HAP-1 (cell line): Measurements from ENCODE around the gene POLL.

ENCODE experiments used
- DNase-seq, 2 experiments: peaks; one replicate each; pipeline ENCODE4 v3.0.0-alpha.2; 2016 to 2020; ENCODE audit warnings: low spot score in 2 of 2
- H3K27me3 ChIP-seq: fragments of 250-450 bp; sonication (Bioruptor Pico); 2 replicates; pipeline ENCODE4 v1.5.1; 2020; ENCODE audit warnings: low read depth, mild to moderate bottlenecking, moderate library complexity
- H3K36me3 ChIP-seq: fragments of 250-450 bp; sonication (Bioruptor Pico); replicated peaks from 2 replicates; pipeline ENCODE4 v1.5.1; 2020; ENCODE audit warnings: mild to moderate bottlenecking
- H3K4me1 ChIP-seq: fragments of 250-450 bp; sonication (Bioruptor Pico); 2 replicates; pipeline ENCODE4 v1.5.1; 2020; ENCODE audit warnings: mild to moderate bottlenecking
- H3K4me3 ChIP-seq: fragments of 250-450 bp; sonication (Bioruptor Pico); 2 replicates; pipeline ENCODE4 v1.5.1; 2020; ENCODE audit warnings: mild to moderate bottlenecking, moderate library complexity
- H3K9me3 ChIP-seq: fragments of 250-450 bp; sonication (Bioruptor Pico); 2 replicates; pipeline ENCODE4 v1.5.1; 2020; ENCODE audit warnings: mild to moderate bottlenecking, moderate library complexity
- in situ Hi-C: fragments of 300-500 bp; cut with MboI; formaldehyde crosslinking; loops from 3 replicates; pipeline ENCODE4 v1.14.3; 2020; ENCODE audit warnings: low sequenced_read_pairs, inconsistent platforms, mixed read lengths

The POLL gene

DNA sequence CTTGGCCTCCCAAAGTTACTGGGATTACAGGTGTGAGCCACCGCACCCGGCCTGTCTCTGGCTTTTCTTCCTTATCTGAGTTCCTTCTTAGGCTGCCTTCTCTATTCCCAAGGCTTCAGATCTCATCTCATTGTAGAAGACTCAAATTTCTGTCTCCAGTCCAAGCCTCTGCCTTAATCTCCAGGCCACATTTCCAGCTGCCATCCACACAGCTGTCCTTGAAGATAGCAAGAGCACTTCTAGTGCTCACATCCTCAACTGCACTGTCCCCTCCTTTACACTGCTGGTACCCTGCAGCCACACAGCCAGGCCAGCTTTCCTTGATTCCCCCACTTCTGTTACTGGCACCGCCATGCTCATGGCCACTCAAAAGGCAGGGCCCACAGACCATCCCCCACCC, 35.6 kb downstream of the POLL start:
- Histone ChIP-seq H3K4me1 (no peaks in the 10 kb centered on the region), H3K27me3 (no peaks in the 10 kb centered on the region), H3K36me3 (no peaks in the 10 kb centered on the region; the same call in 1 of the 2 replicates), H3K9me3 (no peaks in the 10 kb centered on the region), H3K4me3 (no peak overlapping the region)
- no peak for DNase-seq
- in situ Hi-C loops: no loop called here

DNA sequence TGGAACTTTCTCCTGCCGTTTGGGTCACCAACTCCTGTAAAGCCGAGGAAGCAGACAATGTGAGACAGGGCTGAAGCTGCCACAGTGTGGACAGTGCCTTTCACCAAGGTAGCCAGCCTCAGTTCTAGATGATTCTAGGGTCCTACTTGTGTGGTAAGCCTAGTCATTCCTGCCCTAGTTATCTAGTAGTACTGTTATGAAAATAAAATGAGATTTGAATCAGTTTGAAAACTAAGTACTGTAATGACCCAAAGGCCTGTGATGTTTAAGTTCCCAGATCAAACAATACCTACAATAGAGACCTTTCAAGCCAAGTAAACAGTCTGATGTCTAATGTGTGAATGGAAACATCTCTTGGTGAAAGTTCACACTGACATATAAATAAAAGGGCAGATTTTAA, 37.1 kb downstream of the POLL start:
- Histone ChIP-seq H3K9me3 (no peaks in the 10 kb centered on the region), H3K36me3 (no peaks in the 10 kb centered on the region; the same call in 1 of the 2 replicates), H3K4me3 (no peak overlapping the region), H3K27me3 (no peaks in the 10 kb centered on the region), H3K4me1 (peaks cover 2% of the 10 kb centered on the region)
- in situ Hi-C loops: no loop called here
- DNase-seq: no peak

DNA sequence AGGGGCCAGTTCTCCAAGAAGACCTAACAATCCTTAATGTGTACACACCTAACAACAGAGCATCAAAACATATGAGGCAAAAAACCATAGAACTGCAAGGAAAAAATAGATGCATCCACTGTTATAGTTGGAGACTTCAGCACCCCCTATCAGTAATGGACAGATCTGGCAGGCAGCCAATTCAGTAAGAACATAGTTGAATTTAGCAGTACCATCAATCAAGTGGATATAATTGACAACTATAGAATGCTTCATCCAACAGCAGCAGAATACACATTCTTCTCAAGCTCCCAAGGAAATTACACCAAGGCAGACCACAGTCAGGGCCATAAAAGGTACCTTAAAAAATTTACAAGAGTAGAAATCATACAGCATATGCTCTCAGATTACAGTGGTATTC, 42.2 kb downstream of the POLL start:
- H3K27me3 ChIP-seq: no peaks in the 10 kb centered on the region
- no peaks in the 10 kb centered on the region for H3K9me3 ChIP-seq
- peak in 1 of 2 experiments; percentile 24 for DNase-seq
- no peak overlapping the region for H3K4me3 ChIP-seq
- in situ Hi-C loops: no loop called here
- H3K36me3 ChIP-seq: no peaks in the 10 kb centered on the region
- H3K4me1 ChIP-seq: peaks cover 3% of the 10 kb centered on the region

DNA sequence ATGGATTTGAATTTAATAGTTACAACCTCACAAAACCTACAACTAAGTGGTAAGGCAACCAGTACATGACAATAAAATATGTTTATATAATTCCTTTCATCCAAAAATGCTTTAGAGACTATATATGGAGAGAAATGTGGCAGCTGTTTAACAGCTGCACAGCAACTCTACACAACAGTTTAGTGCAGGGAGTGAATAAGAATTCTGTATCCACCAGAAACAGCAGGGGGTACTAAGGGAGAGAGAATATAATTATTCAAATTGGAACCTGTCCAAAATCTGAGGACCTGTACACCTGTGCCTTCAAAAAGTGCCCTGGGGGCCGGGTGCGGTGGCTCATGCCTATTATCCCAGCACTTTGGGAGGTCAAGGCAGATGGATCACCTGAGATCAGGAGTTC, 49.6 kb downstream of the POLL start:
- in situ Hi-C loops: no loop called here
- no peak for DNase-seq
- peaks cover 18% of the 10 kb centered on the region for H3K4me1 ChIP-seq

DNA sequence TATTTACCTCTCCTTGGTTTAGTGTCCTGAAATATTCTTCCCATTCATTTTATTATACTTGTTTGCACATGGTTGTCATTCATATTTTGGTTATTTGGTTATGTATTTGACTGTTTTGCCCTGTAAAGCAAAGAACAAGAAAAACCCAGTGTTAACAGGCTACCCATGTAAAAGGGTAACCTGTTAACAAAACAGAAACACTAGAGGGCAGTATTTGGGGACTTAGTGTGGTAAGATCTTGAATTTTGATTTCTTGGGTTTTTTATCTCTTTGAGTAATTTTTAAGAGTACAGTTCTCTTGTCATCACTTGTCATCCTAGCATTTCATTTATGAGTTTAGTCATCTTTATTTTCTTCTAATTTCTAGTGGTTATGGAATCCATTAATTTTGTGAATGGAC, 51.3 kb downstream of the POLL start:
- Histone ChIP-seq H3K36me3 (no peaks in the 10 kb centered on the region), H3K9me3 (no peaks in the 10 kb centered on the region), H3K4me1 (peaks cover 18% of the 10 kb centered on the region), H3K27me3 (no peaks in the 10 kb centered on the region), H3K4me3 (no peak overlapping the region)
- peak in 1 of 2 experiments; percentile 20 for DNase-seq
- in situ Hi-C loops: no loop called here

More for the DNA sequence above, 49.6 kb downstream of the POLL start:
- Histone ChIP-seq H3K27me3 (no peaks in the 10 kb centered on the region), H3K4me3 (no peak overlapping the region), H3K36me3 (no peaks in the 10 kb centered on the region), H3K9me3 (no peaks in the 10 kb centered on the region)

DNA sequence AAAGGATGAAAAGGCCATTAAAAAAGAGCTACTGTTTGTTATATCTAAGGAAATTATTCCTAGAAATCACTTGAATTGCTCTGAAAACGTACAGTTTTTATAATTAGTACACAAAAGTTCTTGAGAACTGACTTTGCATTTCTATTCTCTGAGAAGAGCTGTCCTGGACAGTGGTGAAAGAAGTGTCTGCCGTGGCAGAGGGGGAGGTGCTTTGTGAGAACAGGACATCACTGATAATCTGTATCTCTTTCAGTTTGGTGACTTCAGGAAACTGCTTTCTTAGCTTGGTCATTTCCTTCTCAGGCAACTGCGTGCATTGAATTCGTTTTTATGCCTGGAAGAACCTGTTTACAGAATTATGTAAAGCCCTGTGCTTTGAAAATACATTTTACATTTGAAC, 52.1 kb downstream of the POLL start:
- no peaks in the 10 kb centered on the region for H3K9me3 ChIP-seq
- H3K4me3 ChIP-seq: no peak overlapping the region
- H3K27me3 ChIP-seq: no peaks in the 10 kb centered on the region
- H3K4me1 ChIP-seq: peaks cover 18% of the 10 kb centered on the region
- peak; percentile 26 to 32 for DNase-seq
- in situ Hi-C loops: no loop called here
- H3K36me3 ChIP-seq: no peaks in the 10 kb centered on the region

DNA sequence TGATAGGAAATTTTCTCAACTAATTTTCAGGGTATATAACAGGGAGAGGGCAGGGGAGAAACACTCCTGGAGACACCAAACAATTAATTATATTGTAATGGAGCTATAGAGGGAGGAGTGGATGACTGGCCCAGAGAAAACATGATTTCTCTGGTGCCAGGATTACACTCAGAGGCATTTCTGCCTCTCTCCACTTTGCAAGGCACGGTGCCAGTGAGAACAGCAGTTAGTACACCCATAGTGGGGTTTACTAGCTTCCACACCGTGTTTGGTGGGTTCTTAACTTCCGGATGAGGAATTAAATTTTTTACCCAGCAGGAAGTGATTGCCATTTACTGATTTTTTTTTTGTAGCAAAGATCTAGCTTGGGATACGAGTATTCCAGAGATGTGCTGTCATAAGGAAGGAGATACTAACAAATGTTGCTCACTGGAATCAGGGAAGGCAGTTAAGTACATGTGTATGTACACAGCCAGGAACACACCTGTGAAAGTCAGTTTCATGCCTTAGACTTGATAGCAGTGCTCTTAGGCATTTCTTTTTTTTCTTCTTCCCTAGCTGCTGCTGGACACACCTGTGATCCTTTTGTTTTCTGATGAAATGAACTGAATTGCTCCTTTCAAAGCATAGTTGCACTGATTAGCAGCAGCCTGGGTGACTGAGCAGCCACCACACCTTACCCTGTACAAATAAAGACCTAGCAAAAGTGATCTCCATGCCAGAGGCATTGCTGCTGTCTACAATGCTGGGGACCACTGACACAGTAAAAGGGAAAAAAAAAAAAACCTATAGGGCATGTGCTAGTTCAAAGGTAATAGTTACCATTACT, 58.1 kb downstream of the POLL start:
- no peak overlapping the region for H3K4me3 ChIP-seq
- peaks cover 13% of the 10 kb centered on the region for H3K4me1 ChIP-seq
- DNase-seq: no peak
- no peaks in the 10 kb centered on the region for H3K27me3 ChIP-seq
- in situ Hi-C loops: no loop called here
- H3K9me3 ChIP-seq: no peaks in the 10 kb centered on the region
- no peaks in the 10 kb centered on the region for H3K36me3 ChIP-seq

DNA sequence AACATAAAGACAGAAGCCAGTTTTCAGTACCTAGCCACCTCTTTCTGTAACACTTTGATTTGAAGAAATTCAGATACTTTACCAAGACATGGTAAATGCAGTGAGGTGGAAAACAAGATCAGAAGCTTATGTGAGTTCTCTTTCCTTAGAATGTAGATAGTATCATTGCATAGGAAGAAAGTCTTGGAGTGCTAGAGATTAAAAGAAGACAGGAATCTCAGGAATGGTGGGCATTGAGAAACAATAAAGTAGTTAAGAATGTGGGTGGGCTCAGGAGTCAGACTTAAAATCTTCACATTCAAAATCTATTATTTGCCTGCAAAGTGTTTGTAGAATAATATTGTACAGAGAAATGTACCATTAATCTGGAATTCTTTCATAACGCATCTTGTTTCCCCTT, 58.9 kb downstream of the POLL start:
- H3K4me3 ChIP-seq: no peak overlapping the region
- in situ Hi-C loops: no loop called here
- peak in 1 of 2 experiments; percentile 11 for DNase-seq

More for the DNA sequence above, 58.9 kb downstream of the POLL start:
- H3K36me3 ChIP-seq: no peaks in the 10 kb centered on the region
- H3K4me1 ChIP-seq: peaks cover 12% of the 10 kb centered on the region
- no peaks in the 10 kb centered on the region for H3K9me3 ChIP-seq
- H3K27me3 ChIP-seq: no peaks in the 10 kb centered on the region
